ENCODE data around the gene COA3. TPM values are rescaled to one million over a fixed set of nuclear protein-coding genes. Genes with fewer than 3 reads are reported as not detected.

Gene COA3
- polyA plus RNA-seq, 3 donors, result 150 to 167 (median 159) TPM

- DNase-seq (ENCODE audit: extremely low read depth in 1 of 11, low read depth in 9 of 11, low spot score in 4 of 11), result no peak
These were observed 33.9 kb upstream of the COA3 start for GRCh38 chr17:42832213-42832933.

DNA sequence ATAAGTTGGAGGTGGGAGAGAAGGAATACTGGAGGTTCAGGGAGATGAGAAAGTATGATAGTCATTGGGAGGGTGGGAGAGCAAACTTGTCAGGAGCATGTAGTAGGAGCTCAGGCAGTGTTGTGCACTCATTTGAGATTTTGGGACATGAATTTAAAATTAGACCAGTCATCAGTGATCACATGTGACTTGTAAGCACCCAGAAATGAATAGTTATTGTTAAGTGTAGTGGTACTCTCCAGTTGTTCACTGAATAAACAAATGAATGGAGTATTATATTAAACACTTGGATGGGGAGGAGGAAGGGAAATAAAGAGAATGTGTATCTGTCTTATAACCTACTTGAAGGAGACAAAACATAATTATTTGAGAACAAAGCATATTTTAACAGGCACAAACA, 32.5 kb upstream of the COA3 start:
- DNase-seq (ENCODE audit: extremely low read depth in 1 of 11, low read depth in 9 of 11, low spot score in 4 of 11), result no peak

DNA sequence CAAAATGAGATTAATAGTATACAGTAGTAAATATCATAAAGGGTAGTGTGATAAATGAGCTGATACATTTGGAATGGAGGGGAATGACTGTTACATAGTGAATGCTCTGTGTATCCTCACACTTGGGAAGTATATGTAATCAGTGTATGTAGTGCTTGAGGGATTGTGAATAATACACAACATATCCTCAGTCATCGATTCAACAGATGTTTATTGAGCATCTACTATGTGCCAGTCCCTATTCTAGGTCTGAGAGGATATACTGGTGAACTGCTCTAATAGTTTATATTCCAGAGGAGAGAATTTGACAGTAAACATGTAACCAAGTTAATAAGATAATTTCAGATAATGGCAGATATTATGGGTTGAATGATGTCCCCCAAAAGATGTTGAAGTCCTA, 29.0 kb upstream of the COA3 start:
- DNase-seq (ENCODE audit: extremely low read depth in 1 of 11, low read depth in 9 of 11, low spot score in 4 of 11), result no peak

DNA sequence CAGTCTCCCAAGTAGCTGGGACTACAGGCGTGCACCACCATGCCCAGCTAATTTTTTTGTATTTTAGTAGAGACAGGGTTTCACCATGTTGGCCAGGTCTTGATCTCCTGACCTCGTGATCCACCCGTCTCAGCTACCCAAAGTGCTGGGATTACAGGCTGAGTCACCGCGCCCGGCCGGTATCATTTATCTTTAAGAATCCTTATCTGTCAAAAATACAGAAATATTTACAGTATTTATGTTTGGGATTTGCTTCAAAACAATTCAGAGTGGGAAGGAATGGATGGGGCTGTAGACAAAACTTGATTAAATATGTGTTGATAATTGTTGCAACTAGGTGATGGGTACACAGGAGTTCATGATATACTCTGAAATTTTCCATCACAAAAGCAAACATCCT, 22.7 kb upstream of the COA3 start:
- no peak for DNase-seq (ENCODE audit: extremely low read depth in 1 of 11, low read depth in 9 of 11, low spot score in 4 of 11)

DNA sequence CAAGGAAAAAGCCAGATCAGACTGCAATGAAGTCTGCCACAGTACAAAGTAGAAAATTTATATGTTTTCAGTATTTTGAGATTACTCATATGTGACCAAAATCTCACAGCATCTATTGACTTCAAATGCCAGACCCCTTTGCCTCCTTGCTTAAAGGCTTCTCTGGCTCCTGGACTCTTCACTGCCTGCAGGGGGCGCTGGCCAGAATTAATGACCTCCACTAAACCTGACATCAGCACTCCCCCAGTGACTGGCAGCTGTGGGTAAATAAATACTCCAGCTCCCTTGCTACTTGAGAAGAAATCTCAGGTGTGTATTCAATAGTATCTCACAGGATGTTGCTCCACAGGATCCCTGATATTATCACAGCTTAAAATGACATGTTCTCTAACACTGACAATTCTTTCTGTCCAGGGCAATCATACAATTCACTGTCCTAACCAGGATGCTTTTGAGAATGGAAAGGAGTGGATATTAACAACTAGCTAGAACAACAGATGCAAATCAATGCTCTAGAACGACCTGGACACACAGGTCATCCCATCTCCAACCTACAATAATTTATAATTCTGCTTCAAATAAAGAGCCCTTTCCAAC, 21.5 kb upstream of the COA3 start:
- DNase-seq (ENCODE audit: extremely low read depth in 1 of 11, low read depth in 9 of 11, low spot score in 4 of 11), result no peak

DNA sequence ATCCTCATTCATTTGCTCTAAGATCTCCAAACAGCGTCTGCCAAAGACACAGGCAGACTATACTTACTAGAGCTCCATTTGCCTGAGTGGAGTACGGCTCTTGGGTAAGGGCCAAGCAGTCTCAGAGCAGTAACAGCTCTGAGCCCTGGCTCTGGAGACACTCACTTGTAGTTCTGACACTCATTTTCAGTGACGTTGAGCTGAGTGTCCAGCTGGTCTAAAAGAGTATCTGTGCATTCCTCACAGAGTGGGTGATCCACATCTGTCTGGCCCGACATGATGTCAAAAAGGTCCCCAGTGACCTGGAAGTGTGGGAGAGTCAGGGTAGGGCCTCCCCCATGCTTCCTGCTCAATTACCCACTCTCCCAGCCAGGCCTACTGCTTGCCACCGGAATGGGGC, 19.9 kb upstream of the COA3 start:
- no peak for DNase-seq (ENCODE audit: extremely low read depth in 1 of 11, low read depth in 9 of 11, low spot score in 4 of 11)

- no peak for DNase-seq (ENCODE audit: extremely low read depth in 1 of 11, low read depth in 9 of 11, low spot score in 4 of 11)
These were observed 19.4 kb upstream of the COA3 start for GRCh38 chr17:42817866-42818265.

DNA sequence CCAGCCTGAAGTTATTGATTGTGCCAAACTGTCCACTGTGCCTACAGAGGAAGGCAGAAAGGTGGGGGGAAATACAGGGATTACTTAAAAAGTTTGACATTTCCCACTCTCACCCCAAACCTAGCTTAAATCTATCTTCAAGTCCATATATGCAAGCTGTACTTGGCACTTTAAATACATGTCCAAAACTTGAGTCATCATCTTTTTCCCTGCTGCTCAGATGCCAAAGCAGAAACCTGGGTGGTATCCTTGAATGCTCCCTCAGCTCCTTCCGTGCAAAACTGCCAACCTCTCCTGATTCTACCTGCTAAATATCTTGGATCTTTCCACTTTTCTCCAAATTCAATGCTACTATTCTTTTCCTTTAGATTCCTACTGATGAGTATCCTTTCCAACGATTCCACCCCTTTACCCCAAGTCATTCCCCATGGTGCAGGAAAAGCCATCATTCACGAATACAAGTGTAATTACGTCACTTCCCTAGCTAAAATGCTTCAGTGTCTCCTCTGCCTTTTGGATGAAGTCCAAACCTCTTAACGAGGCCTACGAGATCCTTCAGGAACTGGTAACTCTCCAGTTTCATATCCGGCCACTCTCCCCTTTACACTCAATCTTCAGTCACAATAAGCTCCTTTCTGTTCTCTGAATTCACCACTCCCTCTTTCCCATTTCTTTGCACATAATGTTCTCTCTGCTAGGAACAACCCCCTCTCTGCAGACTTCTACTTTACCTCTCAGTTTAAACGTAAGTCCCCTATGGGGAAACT, 16.3 kb upstream of the COA3 start:
- no peak for DNase-seq (ENCODE audit: extremely low read depth in 1 of 11, low read depth in 9 of 11, low spot score in 4 of 11)

DNA sequence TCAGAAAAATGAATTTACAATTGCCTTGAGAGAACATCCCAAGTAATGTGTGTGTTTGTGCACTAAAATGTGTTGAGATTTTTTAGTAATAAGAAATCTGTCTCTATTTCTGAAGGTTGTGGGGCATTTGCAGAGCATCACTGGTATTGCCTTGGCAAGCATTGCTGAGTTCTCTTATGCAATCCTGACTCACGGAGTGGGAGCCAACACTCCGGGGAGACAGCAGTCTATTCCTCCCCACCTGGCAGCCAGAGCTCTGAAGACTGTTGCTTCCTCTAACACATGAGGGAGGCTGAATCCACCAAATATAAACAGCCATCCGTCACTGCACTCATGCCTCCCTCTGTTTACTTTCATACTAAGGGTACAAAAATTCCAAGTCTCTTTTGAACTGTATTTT, 10.7 kb upstream of the COA3 start:
- DNase-seq (ENCODE audit: extremely low read depth in 1 of 11, low read depth in 9 of 11, low spot score in 4 of 11), result no peak

- no peak for DNase-seq (ENCODE audit: extremely low read depth in 1 of 11, low read depth in 9 of 11, low spot score in 4 of 11)
These were observed 7.7 kb upstream of the COA3 start for GRCh38 chr17:42806249-42806648.

DNA sequence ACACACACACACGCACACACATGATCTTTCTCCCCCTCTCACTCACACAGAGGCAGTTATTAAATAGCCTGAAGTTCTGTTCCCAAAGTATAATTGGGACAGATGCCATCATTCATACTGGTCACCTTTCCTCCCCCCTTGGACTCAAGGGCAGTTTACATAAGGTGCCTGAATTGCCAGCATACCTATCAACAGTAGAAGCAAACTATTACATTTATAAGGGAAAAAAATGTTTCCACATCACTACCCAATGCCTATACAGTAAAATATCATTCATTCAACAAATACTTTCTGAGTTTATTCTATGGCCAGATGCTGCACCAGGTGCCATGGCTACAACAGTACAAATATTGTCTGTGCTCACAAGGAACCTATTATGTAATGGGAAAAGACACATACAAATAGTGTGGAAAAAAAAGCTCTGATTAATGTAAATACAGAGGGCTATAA, 6.4 kb upstream of the COA3 start:
- no peak for DNase-seq (ENCODE audit: extremely low read depth in 1 of 11, low read depth in 9 of 11, low spot score in 4 of 11)

GRCh38 chr17:42803074-42803883, 4.8 kb upstream of the COA3 start:
- DNase-seq (ENCODE audit: extremely low read depth in 1 of 11, low read depth in 9 of 11, low spot score in 4 of 11), result no peak

DNA sequence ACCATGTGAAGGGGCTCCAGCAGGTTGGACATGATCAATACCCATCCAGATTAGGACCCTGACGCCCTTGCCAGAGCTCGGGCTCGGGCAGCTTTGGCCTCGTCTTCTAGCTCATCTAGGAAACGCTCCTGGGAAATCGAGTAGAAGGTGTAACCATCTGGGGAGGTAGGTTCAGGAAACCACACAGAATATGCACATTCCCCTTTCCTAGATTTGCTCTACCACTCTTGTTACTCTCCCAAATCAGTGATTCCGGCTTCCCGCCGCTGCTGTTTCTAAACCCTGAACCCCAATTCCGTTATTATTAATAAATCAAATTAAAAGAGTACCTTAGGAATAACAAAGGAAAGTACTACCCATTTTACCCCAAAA, 507 bp downstream of the COA3 start:
- no peak for DNase-seq (ENCODE audit: extremely low read depth in 1 of 11, low read depth in 9 of 11, low spot score in 4 of 11)

DNA sequence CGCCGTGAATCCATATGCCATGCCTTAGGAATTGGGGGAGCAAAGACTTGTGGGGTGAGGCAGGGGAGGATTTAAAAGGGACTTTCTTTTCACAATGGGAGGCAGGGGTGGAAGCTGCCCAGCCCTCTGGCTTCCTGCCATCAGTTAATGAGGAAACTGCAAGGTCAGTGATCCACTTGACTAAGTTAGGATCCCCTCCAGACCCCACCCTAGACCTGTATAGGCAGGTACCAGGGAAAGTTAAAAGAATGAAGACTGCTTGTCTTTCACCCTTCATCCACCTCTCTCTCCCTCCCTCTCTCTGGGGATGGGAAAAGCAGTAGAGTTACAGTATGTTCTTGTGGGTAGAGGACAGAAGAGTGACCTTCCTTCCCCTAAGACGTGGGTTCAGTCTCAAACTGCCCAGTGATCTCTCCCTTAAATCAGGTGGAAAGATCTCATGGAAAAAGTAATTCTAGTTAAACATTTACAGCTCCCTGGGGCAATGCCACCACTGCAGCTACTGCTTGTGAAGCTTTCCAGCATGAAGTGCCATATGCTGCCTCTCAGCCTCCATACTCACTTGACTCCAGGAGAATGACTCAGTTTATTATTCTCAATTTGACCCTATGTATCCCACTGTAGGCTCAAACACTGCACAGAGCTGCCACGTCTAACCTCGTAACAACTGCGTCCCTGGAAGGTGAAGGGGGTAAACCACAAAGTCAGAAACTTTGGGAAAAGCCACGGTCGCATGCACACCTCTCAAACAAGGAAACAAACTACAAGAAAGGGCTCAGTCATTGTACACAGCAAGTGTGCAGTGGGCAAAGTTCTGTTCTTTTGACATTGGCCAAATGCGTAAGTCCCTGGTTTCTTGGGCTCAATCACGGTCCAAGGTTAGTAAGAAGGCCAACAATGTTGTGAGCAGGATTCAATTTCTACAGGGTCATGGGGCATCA, 1.2 kb downstream of the COA3 start:
- DNase-seq (ENCODE audit: extremely low read depth in 1 of 11, low read depth in 9 of 11, low spot score in 4 of 11), result peak in 3 of 11 donors; percentile 63 to 68 (median 65)

DNA sequence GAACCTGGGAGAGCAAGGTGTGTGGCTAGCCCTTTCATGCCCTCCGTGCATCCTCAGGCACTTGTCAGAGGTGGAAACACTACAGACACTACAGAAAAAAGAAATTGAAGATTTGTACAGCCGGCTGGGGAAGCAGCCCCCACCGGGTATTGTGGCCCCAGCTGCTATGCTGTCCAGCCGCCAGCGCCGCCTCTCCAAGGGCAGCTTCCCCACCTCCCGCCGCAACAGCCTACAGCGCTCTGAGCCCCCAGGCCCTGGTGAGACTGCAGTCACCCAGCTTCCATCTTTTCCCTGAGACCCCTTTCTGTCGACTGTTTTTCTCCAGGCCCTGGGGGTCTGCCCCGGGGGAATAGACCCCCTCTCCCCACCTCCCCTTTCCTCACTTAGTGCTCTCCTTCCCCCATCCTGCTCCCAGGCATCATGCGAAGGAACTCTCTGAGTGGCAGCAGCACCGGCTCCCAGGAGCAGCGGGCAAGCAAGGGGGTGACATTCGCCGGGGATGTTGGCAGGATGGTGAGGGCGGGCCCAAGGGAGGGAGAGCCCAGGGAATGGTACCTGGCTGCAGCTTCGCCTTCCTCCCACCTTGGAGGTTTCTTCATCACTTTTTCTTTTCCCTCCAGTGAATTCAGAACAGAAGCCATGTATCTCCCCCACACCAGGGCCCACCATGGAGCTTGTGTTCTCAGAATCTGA, 2.3 kb downstream of the COA3 start:
- DNase-seq (ENCODE audit: extremely low read depth in 1 of 11, low read depth in 9 of 11, low spot score in 4 of 11), result no peak

DNA sequence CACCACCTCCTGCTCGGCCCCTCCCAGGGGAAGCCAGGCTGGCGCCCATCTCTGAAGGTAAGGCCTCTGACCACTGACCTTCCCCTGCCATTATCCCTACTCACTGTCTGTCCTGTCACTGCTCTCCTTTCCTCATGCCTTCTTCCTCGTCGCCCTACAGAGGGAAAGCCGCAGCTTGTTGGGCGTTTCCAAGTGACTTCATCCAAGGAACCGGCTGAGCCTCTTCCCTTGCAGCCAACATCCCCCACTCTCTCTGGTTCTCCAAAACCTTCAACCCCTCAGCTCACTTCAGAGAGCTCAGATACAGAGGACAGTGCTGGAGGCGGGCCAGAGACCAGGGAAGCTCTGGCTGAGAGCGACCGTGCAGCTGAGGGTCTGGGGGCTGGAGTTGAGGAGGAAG, 3.0 kb downstream of the COA3 start:
- no peak for DNase-seq (ENCODE audit: extremely low read depth in 1 of 11, low read depth in 9 of 11, low spot score in 4 of 11)

GRCh38 chr17:42795061-42795460, 3.4 kb downstream of the COA3 start:
- DNase-seq (ENCODE audit: extremely low read depth in 1 of 11, low read depth in 9 of 11, low spot score in 4 of 11), result no peak

- DNase-seq (ENCODE audit: extremely low read depth in 1 of 11, low read depth in 9 of 11, low spot score in 4 of 11), result no peak
These were observed 6.0 kb downstream of the COA3 start for GRCh38 chr17:42792545-42792944.
